Mesenteric fat pad (tissue), 1 donor: ENCODE results near the gene TRIP10. TPM values are rescaled to one million over a fixed set of nuclear protein-coding genes. Genes with fewer than 3 reads are reported as not detected.
"Not testable (repeated sequence)": the region's sequence is repeated elsewhere in the genome, so short reads cannot be mapped to it uniquely, and the experiment has no call there.

Experiments used
- DNase-seq: peaks from one replicate; pipeline ENCODE4 v3.0.0-alpha.2; 2020; ENCODE audit warnings: low spot score
- total RNA-seq: library from RNA; stranded (reverse); fragmentation: NEBNext Ultra II Directional; extraction: Animal tissue kit (Norgen Biotek cat#: 25700); gene quantifications from one replicate; pipeline ENCODE4 v1.2.1, GENCODE V29; 2021
- donor health status: DM: yes; HTN: yes; CAD: no.

Gene TRIP10
- total RNA-seq, 1 donor from 2014 or later: 88.3 TPM

DNA sequence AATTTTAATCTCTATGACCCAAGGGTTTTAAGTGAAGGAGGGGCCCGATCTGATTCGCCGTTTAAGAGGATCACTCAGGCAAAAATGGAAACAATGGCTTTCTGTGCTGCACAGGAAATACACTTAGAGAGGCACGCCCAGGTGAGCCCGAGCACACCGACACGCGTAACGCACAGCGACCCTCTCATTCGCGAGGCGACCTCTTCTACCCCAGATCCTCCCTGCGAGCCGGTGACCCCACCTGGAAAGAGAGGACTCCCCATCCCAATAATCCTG lies 27.5 kb downstream of the TRIP10 start:
- no peak for DNase-seq

DNA sequence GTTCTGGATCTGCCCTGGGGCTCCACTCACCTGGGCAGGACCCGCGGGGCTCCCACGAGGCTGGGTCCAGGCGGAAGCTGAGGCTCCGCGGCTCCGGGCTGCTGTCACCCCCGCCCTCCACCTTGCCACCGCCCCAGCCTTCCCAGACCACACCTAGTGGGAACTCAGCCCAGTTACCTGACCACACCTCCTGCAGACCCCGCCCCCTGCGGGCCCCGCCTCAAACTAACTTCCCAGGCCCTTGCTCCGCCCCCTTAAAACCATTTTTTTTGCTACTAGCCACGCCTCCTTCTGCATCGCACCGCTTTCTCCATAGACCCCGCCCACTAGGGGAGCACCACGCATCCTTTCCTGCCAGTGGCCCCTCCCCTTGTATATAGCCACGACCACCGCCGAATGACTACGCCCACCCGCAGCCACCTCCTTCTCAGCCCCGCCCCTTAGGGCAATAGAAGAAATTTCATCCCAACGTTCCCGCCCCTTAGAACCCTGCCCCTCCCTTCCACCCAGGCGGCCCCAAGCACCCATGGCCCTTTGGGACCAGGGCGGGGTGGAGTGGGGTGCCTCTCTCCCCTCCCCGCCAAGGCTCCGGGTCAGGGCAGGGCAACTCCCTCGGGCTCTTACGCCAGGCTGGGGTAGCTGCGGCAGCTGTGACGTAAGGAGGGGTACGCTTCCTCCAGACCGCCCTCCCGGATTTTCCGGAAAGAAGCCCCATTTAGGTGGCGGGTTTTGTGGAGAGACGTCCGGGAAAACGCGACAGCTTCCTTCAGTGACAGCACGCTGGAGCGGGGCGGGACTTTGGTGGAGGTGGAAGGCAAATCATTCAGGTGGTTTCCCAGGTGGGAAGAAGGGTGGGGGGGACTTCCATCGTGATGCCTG lies 28.1 kb downstream of the TRIP10 start, which contains the start of gene SH2D3A:
Gene SH2D3A, minus strand, starts transcription at position 79 of the 879 bp plus-strand sequence. CDS start 3,687 bp downstream, outside the sequence.
- DNase-seq: peak; percentile 92

- no peak for DNase-seq
Observed at GRCh38 chr19:6768236-6768785, 28.8 kb downstream of the TRIP10 start.

DNA sequence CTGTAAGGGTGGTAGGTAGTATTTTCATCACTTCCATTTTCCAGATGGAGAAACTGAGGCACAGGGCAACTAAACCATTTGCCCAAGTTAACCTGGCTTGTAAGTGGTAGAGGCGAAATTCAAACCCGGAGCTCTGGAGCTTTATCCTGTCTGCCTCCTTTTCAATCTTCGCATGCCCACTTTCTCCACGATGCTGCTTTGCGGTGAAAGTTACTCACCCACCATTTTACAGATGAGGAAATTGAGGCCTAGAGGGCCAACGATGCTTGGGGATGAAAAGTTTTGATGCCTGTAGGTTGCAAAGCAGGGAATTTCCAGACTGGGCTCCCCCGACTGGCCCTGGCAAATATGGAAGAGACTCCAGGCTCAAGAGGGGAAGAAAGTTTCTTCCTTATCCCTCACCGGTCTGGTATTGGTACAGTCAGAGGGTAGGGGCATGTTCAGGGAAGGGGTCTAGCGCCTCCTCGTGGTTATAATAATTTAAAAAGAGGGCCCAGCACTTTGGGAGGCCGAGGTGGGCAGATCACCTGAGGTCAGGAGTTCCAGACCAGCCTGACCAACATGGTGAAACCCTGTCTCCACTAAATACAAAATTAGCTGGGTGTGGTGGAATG lies 29.6 kb downstream of the TRIP10 start:
- DNase-seq: no peak

- DNase-seq: not testable (repeated sequence)
Observed at GRCh38 chr19:6771648-6772027, 32.2 kb downstream of the TRIP10 start.

GRCh38 chr19:6772028-6772865 lies 32.8 kb downstream of the TRIP10 start, which contains the start of gene VAV1:
TSS of gene VAV1 (plus strand) at chr19:6772708. CDS start at chr19:6772808, 100 bp downstream.
- DNase-seq: no peak

DNA sequence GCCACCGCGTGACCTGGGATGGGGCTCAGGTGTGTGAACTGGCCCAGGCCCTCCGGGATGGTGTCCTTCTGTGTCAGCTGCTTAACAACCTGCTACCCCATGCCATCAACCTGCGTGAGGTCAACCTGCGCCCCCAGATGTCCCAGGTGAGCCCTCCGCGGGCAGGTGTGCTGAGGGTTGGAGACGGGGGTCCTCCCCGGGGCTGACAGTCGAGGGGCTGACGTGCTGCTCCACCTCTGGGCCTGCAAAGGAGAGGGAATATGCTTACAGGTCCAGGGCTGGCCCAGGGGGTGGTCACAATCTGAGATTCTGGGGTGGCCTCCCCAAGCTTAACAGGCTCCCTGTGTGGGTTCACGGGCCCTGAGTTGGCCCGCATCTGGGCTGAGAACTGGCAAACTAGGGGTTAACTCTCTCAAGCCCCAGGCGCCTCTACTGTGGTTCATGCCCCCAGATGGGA lies 33.4 kb downstream of the TRIP10 start:
- no peak for DNase-seq

GRCh38 chr19:6773323-6773931 lies 33.9 kb downstream of the TRIP10 start:
- DNase-seq: no peak

- DNase-seq: no peak
Observed at GRCh38 chr19:6774821-6775707, 35.6 kb downstream of the TRIP10 start.

- not testable (repeated sequence) for DNase-seq
Observed at GRCh38 chr19:6776045-6776444, 36.6 kb downstream of the TRIP10 start.

- DNase-seq: no peak
Observed at GRCh38 chr19:6776999-6777398, 37.5 kb downstream of the TRIP10 start.

DNA sequence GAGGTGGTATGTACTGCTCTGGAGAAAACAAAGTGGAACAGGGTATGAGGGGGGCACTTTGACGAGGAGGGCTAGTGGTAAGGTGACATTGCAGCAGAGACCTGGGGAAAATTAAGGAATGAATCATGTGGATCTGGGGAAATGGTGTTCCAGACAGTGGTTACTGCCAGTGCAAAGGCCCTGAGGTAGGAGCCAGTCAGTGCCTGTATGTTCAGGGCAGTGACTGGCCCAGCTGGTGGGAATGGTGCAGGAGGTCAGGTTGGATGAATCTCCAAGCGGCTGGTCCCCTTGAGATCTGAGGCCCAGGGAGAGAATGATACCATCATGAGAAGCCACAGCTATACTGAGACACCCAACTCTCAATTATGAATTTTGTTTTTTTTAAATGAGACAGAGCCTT lies 38.0 kb downstream of the TRIP10 start:
- no peak for DNase-seq

- DNase-seq: no peak
Observed at GRCh38 chr19:6778386-6778785, 38.9 kb downstream of the TRIP10 start.

DNA sequence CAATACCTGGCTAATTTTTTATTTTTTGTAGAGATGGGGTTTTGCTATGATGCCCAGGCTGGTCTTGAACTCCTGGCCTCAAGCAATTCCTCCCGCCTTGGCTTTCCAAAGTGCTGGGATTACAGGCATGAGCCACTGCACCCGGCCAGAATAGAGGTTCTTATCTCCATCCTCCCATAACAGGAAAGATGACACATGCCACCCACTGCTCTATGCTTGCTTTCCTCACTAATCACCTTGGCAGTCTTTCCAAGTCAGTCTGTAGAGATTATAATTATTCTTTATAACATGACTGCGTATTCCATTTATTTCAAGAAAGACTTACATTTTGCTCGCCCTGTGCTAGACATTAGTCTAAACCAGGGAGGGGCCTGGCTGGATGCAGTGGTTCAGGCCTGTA lies 39.7 kb downstream of the TRIP10 start:
- no peak for DNase-seq

- DNase-seq: no peak
Observed at GRCh38 chr19:6787393-6787792, 47.9 kb downstream of the TRIP10 start.

GRCh38 chr19:6788896-6789295 lies 49.4 kb downstream of the TRIP10 start:
- DNase-seq: no peak

DNA sequence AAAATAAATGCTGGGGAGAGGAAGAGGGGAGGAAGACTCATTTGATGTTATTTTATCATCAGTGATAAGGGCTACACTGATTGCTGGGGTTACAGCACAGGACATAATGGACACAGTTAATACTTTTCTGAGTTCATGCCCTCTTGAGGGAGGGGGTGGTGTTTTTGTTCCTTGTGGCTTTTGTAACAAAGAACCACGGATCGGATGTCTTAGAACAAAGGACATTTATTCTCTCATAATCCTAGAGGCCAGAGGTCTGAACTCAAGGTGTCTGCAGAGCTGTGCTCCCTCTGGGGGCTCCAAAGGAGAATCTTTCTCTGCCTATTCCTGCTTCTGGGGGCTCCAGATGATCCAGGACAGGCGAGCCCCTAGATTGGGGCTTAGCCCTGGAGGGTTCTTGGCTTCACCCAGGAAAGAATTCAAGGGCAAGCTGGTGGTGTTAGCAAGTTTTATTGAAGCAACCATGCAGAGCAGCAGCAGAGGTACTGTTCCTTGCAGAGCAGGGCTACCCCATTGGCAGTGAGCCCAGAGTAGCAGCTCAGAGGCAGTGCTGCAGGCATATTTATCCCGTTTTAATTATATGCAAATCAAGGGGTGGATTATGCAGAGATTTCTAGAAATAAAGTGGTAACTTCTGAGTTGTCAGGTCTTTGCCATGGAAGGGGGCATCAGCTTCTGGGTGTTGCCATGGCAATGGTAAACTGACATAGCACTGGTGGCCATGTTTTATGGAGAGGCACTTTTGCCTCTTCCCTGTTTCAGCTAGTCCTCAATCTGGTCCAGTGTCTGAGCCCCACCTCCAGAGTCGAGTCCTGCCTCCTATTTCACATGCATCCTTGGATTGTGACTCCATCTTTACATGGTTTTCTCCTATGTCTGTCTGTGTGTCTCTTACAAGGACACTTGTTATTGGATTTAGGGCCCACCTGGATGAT lies 51.0 kb downstream of the TRIP10 start:
- DNase-seq: no peak

DNA sequence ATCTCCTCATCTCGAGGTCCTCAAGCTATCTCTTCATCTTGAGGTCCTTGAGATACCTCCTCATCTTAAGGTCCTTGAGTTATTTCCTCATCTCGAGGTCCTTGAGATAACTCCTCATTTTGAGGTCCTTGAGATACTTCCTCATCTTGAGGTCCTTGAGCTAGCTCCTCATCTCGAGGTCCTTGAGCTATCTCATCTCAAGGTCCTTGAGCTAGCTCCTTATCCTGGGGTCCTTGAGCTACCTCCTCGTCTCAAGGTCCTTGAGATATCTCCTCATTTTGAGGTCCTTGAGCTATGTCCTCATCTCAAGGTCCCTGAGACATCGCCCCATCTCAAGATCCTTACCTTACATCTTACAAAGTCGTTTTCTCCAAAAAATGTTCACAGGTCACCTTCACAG lies 51.8 kb downstream of the TRIP10 start:
- DNase-seq: no peak

DNA sequence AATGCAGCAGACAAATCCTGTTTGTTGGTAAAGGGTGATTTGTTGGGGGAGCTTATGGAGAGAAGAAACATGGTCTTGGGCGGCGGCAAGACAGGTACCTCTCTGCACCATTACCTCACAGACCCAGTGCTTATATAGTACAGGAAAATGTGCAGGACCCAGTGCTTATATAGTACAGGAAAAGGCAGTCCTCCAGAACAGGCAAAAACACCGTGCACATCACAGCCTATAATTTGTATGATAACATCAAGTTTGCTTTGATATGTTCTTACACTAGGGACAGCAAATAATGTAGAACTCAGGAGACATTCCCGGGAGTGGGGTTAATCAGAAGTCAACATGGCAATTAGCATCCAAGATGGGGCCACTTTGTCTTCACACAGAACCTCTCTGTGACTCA lies 53.9 kb downstream of the TRIP10 start:
- DNase-seq: no peak
